ENCODE data around the gene ST3GAL5.
"Not testable (repeated sequence)": the region's sequence is repeated elsewhere in the genome, so short reads cannot be mapped to it uniquely, and the experiment has no call there.

The ST3GAL5 gene

GRCh38 chr2:85890522-85891176 is 1.9 kb upstream of the ST3GAL5 start:
- DNase-seq = peak in 1 of 2 donors; percentile 11

DNA sequence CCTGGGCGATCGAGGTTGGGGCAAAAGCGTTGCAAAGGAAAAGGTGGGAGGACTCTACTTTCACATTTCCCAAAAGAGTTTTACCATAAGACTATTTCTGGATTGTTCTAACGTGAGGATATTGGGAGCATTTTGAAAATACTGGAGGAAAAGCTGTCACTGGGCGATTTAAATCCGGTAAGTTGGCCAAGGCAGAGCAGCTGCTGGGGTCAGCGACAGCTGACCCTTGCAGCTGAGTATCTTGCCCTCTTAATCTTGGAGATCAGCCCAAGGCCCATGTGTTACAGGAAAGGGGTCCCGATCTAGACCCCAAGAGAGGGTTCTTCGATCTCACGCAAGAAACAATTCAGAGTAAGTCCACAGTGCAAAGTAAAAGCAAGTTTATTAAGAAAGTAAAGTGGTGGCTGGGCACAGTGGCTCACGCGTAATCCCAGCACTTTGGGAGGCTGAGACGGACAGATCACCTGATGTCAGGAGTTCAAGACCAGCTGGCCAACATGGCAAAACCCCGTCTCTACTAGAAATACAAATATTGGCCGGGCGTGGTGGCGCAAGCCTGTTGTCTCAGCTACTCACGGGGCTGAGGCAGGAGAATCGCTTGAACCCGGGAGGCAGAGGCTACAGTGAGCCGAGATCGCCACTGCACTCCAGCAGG is 964 bp upstream of the ST3GAL5 start:
- no peak for DNase-seq

DNA sequence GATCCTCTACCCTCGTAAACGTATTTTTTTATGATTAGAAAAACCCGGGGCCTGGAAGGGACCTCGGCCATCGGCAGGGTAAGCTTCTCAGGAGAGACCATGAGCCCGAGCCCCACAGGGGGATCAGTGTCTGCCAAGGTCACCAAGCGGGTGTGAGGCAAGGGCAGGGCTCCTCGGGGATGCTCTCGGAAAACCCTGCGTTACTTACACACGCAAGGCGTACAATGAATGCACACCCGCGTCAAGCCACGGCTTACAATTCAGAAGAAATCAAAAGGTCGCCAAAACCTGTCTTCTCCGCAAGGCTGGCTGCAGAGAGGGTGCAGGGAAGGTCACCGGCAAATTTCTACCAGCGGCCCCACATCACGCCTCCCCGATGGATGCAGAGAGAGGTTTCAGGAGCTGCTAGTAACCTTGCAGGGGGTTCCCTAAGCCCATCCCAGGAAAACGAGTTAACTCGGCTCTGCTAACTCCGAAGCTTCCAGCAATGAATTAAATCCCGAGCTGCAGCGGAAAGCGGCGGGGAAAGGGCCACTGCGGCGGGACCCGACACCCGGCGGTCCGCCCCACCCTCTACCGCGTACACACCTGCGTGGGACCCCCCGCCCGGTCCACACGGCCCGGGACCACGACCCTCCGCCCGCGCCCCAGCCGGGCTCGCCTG is 638 bp downstream of the ST3GAL5 start:
- DNase-seq = no peak

GRCh38 chr2:85887566-85888019 is 1.2 kb downstream of the ST3GAL5 start:
- peak in 1 of 2 donors; percentile 36 for DNase-seq

GRCh38 chr2:85886590-85886989 is 2.2 kb downstream of the ST3GAL5 start:
- DNase-seq = peak in 1 of 2 donors; percentile 87

DNA sequence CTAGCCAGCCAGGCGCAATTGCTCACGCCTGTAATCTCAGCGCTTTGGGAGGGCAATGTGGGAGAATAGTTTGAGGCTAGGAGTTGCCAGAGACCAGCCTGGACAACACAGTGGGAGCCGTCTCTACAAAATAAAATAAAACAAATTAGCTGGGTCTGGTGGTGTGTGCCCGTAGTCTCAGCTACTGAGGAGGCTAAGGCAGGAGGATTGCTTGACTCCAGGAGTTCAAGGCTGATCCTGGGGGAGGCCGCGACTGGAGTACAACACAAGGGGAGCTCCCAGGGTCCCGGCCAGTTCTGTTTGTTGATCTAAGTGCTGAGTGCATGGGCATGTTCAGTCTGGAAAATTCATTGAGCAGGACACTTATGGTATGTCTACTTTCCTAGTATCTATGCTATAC is 2.6 kb downstream of the ST3GAL5 start:
- no peak for DNase-seq

DNA sequence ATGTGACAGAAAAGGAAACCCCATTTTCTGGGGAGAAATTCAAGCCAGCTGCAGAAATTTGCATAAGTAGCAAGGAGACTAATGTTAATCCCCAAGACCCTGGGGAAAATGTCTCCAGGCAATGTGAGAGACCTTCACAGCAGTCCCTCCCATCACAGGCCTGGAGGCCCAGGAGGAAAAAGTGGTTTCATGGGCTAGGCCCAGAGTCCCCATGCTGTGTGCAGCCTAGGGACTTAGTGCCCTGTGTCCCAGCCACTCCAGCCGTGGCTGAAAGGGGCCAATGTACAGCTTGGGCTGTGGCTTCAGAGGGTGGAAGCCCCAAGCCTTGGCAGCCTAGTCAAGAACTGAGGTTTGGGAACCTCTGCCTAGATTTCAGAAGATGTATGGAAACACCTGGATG is 7.0 kb downstream of the ST3GAL5 start:
- not testable (repeated sequence) for DNase-seq

DNA sequence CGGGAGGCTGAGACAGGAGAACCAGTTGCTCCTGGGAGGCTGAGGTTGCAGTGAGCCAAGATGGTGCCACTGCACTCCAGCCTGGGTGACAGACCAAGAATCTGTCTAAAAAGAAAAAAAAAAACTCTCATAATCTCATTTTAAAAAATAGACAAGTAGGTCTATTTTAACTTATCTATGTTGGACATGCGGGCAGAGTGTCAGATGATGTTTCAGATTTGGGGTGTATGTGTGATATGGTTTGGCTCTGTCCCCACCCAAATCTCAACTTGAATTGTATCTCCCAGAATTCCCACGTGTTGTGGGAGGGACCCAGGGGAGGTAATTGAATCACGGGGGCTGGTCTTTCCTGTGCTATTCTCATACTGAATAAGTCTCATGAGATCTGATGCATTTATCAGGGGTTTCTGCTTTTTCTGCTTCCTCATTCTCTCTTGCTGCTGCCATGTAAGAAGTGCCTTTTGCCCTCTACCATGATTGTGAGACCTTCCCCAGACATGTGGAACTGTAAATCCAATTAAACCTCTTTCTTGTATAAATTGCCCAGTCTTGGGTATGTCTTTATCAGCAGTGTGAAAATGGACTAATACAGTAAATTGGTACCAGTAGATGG is 8.0 kb downstream of the ST3GAL5 start:
- not testable (repeated sequence) for DNase-seq

DNA sequence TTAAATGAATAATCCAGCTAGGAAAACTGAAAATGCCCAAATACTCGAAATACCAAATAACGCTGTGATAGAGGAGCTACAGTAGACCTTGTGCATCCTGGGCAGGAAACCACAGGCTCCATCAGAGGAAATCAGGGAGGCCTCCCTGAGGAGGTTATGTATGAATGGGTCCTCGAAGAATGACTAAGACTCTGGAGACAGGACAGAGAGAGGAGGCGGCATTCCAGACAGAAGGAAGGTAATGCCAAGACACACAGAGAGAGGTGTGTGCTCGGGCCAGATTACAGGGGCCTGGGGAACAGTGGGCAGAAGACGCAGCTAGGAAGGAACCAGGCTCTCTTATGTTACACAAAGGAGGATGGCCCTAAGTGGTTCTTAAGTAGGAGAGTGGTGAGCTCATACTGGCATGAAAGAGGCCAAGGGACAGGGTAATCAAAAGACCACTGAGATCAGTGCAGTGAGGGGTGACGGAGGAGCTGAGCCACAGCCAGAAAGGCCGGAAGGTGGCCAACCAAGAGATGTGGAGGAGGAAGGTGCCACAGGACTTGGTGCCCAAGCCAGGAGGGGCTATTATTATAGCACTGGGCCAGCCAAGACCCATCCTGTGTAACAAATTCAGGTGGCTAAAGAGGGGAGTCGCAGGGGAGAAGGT is 9.9 kb downstream of the ST3GAL5 start:
- no peak for DNase-seq

- DNase-seq = peak in 1 of 2 donors; percentile 17
These were observed 13.3 kb downstream of the ST3GAL5 start for GRCh38 chr2:85875350-85876050.

DNA sequence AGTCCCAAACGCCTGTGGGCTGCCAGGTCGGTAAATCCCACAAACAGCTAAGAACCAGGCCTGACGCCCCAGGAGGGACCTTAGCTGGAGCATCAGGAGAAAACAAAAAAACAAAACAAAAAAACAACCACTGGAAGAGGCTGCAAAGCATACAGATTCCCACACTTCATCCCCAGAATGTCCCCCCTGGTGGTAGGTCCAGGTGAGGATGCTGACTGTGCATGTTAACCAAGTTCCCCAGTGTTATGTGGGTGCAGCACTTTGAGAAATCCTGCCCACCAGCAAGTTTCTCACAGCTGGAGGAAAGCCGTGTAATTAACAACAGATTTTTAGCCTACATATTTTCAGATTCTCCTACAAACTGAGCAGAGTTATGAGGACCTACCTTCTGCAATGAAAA is 15.1 kb downstream of the ST3GAL5 start:
- no peak for DNase-seq

DNA sequence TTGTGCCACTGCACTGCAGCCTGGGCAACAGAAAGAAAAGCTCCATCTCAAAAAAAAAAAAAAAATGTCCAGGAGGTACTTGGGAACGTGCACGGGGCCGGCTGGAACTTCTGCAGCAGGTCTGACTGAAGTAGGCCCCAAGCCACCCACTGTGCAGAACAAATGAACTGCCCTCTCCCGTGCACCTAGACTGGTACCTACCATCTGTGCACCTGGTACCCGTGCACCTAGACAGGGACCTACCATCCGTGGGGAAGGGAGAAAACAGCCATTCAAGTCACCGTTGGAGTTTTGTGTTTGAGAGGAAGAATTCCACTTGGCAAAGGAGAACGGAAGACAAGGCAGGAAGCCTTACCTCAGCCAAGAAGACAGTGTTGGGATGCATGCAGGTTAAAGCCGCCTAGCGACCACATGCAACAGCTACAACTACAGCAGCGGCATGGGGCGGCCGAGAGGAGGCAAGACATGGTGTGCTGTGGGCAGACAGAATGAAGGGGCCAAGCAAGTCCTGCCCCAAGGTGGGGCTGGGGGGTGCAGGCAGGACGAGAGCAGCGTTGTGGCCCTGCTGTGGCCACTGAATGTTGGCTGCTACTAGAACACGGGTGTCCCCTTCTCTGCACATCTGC is 16.1 kb downstream of the ST3GAL5 start:
- DNase-seq = no peak

DNA sequence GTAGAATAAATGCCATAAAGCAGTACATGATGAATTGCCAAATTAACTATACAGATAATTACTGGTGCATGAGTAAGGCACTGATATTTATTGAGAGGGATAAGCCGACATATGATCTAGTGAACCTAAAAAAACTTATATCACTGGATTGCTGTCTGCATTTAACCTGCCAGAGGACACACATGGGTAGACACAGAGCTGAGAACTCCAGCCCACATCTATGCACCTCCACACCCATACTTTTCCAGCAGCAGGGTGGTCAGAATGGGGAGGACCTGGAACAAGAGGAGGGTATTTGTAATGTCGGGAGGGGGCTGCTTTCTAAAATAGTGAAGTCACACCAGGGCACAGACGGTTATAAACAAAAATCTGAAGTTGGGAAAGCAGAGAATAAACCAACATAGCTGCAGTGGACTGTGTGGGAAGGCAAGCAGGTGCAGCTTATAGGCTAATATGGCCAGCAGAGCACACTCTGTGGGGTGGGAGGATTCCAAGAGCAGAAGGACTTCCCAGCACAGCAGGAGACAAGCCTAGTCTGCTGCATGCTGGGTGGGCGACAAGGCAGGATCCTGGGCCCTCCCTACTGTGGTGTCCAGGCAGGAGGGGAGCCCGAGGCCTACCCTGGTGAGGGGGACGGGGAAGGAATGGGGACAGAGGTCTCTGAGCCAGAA is 17.2 kb downstream of the ST3GAL5 start:
- DNase-seq = no peak

DNA sequence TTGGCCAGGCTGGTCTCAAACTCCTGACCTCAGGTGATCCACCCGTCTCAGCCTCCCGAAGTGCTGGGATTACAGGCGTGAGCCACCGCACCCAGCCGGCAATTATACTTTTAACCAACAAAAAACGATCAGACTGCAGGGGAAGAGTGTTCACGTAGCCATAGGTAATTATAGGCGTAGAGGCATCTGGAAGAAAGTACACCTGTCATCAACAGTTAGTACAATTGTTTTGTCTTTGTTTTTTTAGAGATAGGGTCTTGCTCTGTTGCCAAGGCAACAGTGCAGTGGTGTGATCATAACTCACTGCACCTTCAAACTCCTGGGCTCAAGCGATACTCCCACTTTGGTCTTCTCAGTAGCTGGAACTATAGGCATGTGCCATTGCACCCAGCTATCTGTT is 20.0 kb downstream of the ST3GAL5 start:
- no peak for DNase-seq

GRCh38 chr2:85867556-85868292 is 21.1 kb downstream of the ST3GAL5 start:
- no peak for DNase-seq

- DNase-seq = no peak
These were observed 21.7 kb downstream of the ST3GAL5 start for GRCh38 chr2:85867121-85867520.

DNA sequence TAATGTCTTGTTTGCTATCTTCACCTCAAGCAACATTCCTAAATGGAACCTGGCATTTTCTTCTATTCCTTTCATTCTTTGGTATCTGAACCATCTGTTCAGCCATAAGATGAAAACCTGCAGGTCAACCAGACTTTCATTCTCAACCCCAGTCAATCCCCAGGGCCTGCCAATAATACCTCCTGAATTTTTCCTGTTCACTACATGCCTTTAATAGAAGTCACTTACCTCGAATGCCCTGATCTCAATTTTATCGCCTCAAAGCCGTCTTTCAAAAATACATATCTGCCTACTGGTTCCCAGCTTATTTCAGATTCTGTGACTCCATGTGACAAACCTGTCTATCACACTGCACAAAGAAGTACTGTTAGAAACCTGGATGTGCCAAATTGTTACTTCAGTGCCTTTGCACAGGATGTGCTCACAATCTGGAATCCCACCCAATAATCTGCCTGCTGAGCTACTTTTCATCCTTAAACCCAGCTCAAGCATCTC is 22.6 kb downstream of the ST3GAL5 start:
- DNase-seq = no peak

DNA sequence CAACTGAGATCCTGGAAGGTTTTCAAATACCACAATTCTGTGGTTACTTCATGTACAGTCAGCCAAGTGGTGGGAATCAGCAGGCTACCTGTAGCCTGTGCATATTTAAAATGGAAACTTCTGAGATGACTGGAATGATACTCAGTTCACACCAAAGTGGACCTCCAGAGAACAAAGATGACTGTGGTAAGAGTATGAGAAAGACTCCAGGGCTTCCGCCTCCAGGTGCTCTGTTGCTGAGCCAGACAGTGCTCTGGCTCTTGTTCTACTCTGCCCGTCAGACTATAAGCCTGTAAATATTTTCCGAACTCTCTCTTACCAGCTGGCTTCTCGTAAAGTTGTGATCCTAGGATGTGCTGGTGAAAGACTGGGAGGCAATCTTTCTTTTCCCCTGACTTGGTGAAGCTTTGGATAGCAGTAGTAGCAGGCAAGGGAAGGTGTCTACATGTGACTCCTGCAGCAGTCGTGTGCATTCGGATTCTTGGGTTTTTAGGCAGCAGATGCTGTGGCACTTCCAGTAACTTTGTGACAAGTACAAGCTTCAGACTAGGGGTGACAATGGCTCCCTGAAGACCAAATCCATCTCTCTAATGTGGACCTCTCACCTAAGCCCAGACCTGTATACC is 23.1 kb downstream of the ST3GAL5 start:
- DNase-seq = no peak

- no peak for DNase-seq
These were observed 24.1 kb downstream of the ST3GAL5 start for GRCh38 chr2:85864654-85865053.

GRCh38 chr2:85862426-85862825 is 26.4 kb downstream of the ST3GAL5 start:
- no peak for DNase-seq
